ENCODE measurements around the gene PRR7.

DNA sequence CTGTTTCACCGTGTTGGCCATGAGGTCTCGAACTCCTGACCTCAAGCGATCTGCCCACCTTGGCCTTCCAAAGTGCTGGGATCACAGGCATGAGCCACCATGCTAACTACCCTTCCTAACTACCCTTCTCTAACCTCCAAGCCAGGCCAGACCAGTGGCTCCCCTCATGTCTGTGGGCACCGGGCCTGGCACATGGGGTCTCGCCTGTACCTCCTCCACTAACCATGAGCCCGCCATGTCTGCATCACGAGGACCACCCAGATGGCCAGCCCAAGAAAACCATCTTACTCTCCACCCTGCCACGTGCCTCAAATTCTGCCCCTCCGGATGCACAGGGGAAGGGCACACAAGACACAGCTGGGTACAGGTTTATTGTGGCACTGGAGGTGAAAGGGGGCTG is 36.4 kb downstream of the PRR7 start:
- TF ChIP-seq CTCF (IDR thresholded peaks at IDR 0.05) = no peak
- no peak for TF ChIP-seq POLR2A (IDR thresholded peaks at IDR 0.05)

All from esophagus squamous epithelium (tissue), 4 donors.